K562 (cell line): ENCODE data around the gene SLC49A3. TPM values are rescaled to one million over a fixed set of nuclear protein-coding genes. Genes with fewer than 3 reads are reported as not detected.

Experiments used
- CEBPG ChIP-seq, 3 experiments: fragments of 200-800 bp in 1 of 3; sonication (Bioruptor generic) in 1 of 3; sonication (generic) in 1 of 3; formaldehyde crosslinking in 1 of 3; IDR thresholded peaks in 2 of 3; conservative IDR thresholded peaks in 1 of 3; 2 replicates each; pipeline versions ENCODE4 v1.6.1 to v1.8.0; 2016 to 2022; ENCODE audit warnings: missing compliant biosample characterization in 2 of 3, missing genetic modification characterization in 2 of 3, mild to moderate bottlenecking in 1 of 3, missing genetic modification reagents in 1 of 3
- CHD4 ChIP-seq: fragments of 200-600 bp; sonication (generic); IDR thresholded peaks from 3 replicates; pipeline ENCODE4 v1.6.1; 2012; ENCODE audit warnings: low read depth, mild to moderate bottlenecking, mixed read lengths, low read length, inconsistent platforms; ENCODE audit not compliant: insufficient read depth, insufficient replicate concordance, poor library complexity, severe bottlenecking
- DACH1 ChIP-seq: fragments of 450-650 bp; IDR thresholded peaks from 2 replicates; pipeline ENCODE4 v1.6.1; 2018; ENCODE audit not compliant: partially characterized antibody
- EP400 ChIP-seq: fragments of 450-650 bp; IDR thresholded peaks from 2 replicates; pipeline ENCODE4 v1.6.1; 2017; ENCODE audit warnings: antibody characterized with exemption, mild to moderate bottlenecking, moderate library complexity
- HMGN3 ChIP-seq: IDR thresholded peaks from 2 replicates; pipeline ENCODE4 v1.6.1; 2011; ENCODE audit warnings: borderline replicate concordance, low read depth, mild to moderate bottlenecking, mixed read lengths, low read length; ENCODE audit not compliant: insufficient read length; ENCODE audit errors: extremely low read depth
- HNRNPK ChIP-seq: fragments of 200-400 bp; formaldehyde crosslinking; IDR thresholded peaks from one replicate; pipeline ENCODE4 v1.6.1; 2018; ENCODE audit warnings: mild to moderate bottlenecking, low read depth, low read length; ENCODE audit not compliant: poor library complexity, severe bottlenecking
- ILF3 ChIP-seq: fragments of 450-650 bp; IDR thresholded peaks from 2 replicates; pipeline ENCODE4 v1.6.1; 2018; ENCODE audit warnings: antibody characterized with exemption, mild to moderate bottlenecking, moderate library complexity, borderline replicate concordance
- MXI1 ChIP-seq: IDR thresholded peaks from 2 replicates; pipeline ENCODE4 v1.6.1; 2011; ENCODE audit warnings: low read depth, mild to moderate bottlenecking, improper control_type of control experiment, low read length
- NKRF ChIP-seq: fragments of 450-650 bp; IDR thresholded peaks from 2 replicates; pipeline ENCODE4 v1.6.1; 2016; ENCODE audit warnings: borderline replicate concordance
- PHB ChIP-seq: fragments of 250-450 bp; sonication (Bioruptor Pico); IDR thresholded peaks from 2 replicates; pipeline ENCODE4 v1.5.0; 2021
- RNF2 ChIP-seq: sonication (generic); IDR thresholded peaks from 2 replicates; pipeline ENCODE4 v1.6.1; 2016
- SNRNP70 ChIP-seq: fragments of 200-400 bp; formaldehyde crosslinking; optimal IDR thresholded peaks from 2 replicates; pipeline ENCODE3; 2017; ENCODE audit warnings: low read depth, low read length
- TRIM28 ChIP-seq: fragments of 450-650 bp; IDR thresholded peaks from 2 replicates; pipeline ENCODE4 v1.6.1; 2017
- ZBTB11 ChIP-seq, 3 experiments: fragments of 200-800 bp in 1 of 3; fragments of 250-450 bp in 1 of 3; fragments of 450-650 bp in 1 of 3; sonication (Bioruptor Pico) in 1 of 3; sonication (Bioruptor generic) in 1 of 3; formaldehyde crosslinking in 1 of 3; IDR thresholded peaks; 2 replicates each; pipeline versions ENCODE4 v1.6.1 to v1.8.0; 2016 to 2022; ENCODE audit warnings: mild to moderate bottlenecking in 2 of 3, missing genetic modification characterization in 2 of 3, missing compliant biosample characterization in 1 of 3, moderate library complexity in 1 of 3
- ZBTB17 ChIP-seq: fragments of 450-650 bp; formaldehyde crosslinking; IDR thresholded peaks from 2 replicates; pipeline ENCODE4 v1.4.0; 2020; ENCODE audit warnings: mild to moderate bottlenecking
- ZNF232 ChIP-seq: sonication (generic); formaldehyde crosslinking; IDR thresholded peaks from 2 replicates; pipeline ENCODE4 v1.8.0; 2022; ENCODE audit warnings: mild to moderate bottlenecking, missing genetic modification reagents
- polyA plus RNA-seq, 8 experiments: library from polyadenylated mRNA; depleted of rRNA in 4 of 8; stranded (reverse) in 5 of 8; unstranded in 3 of 8; fragments of >200 nt; fragmentation: Nextera tagmentation in 2 of 8; fragmentation: Illumina TruSeq in 1 of 8; extraction: Ambion mirVana in 2 of 8; extraction: Trizol in 1 of 8; gene quantifications; 2 replicates each; pipeline versions ENCODE4 v1.2.1 to v1.2.3, GENCODE V29; 2011 to 2014; ENCODE audit warnings: inconsistent platforms in 1 of 8, missing spikeins in 1 of 8
- total RNA-seq, 7 experiments: library from RNA; depleted of rRNA in 6 of 7; stranded (reverse); fragments of >200 nt in 6 of 7; fragmentation: Illumina TruSeq in 2 of 7; extraction: Trizol in 2 of 7; gene quantifications; 2 replicates each; pipeline versions ENCODE4 v1.2.1 to v1.2.3, GENCODE V29; 2011 to 2021; ENCODE audit warnings: low replicate concordance in 1 of 7
- TF ChIP-seq, protein P1 (sequence below), 3 experiments: fragments of 200-800 bp in 1 of 3; sonication (Bioruptor generic) in 1 of 3; sonication (generic) in 1 of 3; formaldehyde crosslinking in 1 of 3; IDR thresholded peaks; 2 replicates each; pipeline versions ENCODE4 v1.6.1 to v1.8.0; 2016 to 2022; ENCODE audit warnings: mild to moderate bottlenecking in 2 of 3, missing compliant biosample characterization in 2 of 3, missing genetic modification characterization in 2 of 3, missing genetic modification reagents in 1 of 3

The SLC49A3 gene
- total and polyA plus RNA-seq, 9 of the 15 experiments (the other 6 are each of a cell fraction or from before 2014, with no cell fraction given) = 0.24 to 0.41 TPM; not detected in 7

DNA sequence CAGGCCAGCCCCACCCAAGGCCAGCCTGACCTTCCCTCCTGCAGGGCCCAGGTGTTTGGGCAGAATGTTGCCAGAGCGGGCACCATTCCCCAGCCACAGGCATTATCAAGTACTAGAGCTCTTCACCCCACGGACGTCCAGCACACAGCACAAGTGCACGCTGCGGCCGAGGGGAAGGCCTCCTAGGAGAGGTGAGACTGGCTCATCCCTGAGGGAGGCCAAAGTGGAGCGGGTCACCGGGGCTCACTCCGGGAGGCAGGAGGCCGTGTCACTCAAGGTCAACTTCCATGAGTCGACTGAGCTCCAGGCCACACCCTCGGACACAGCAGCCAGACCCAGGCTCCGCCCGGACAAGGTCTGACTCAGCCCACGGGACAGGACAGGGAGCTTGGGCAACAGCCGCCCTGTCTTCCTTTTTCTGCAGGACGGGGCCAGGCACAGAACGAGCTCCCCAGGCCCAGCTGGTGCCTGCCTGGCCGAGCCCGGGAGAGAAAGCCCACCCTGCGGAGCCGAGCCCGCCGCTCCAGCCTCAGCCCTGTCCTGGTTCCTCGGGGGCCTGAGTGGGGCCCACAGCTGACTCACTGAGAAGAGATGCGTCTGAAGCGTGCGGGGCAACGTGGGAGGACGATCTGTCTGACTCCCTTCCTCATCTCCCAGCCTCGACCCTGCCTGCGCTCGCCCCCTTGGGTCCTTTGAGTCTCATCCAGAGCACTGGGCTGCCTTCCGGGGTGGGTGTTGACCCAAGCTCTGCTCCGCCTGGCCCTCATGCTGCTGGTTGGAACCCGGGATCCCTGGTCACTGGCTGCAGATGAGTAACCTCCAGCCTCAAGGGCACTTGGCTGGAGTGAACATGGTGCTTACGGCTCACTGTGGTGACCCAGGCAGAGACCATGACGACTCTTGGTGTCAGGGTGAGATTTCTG is 1.6 kb downstream of the SLC49A3 start (continued):
- TF ChIP-seq, protein P1, sequence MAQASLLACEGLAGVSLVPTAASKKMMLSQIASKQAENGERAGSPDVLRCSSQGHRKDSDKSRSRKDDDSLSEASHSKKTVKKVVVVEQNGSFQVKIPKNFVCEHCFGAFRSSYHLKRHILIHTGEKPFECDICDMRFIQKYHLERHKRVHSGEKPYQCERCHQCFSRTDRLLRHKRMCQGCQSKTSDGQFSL (CRISPR knock-in tag; IDR thresholded peaks at IDR 0.05) = peak; percentile 8; the same call in 1 of the 2 replicates
- TF ChIP-seq, protein P1 (tag; IDR thresholded peaks at IDR 0.05) = no peak
- TF ChIP-seq PHB (CRISPR knock-in tag) (no peak), HMGN3 (peak; percentile 90), HNRNPK (no peak), ZBTB11 (CRISPR knock-in tag; IDR thresholded peaks at IDR 0.05) (peak in 1 of 3 experiments; percentile 26; a peak in 1 of 6 replicates), ILF3 (no peak), RNF2 (no peak), TRIM28 (no peak), EP400 (peak; percentile 57; the same call in 1 of the 2 replicates), NKRF (no peak), CHD4 (no peak), ZBTB17 (no peak), DACH1 (peak; percentile 41), MXI1 (no peak), CEBPG (CRISPR knock-in tag; IDR thresholded peaks at IDR 0.05) (peak; percentile 83), CEBPG (tag; conservative IDR thresholded peaks at IDR 0.05 in 1 of 2, IDR thresholded peaks at IDR 0.05 in 1 of 2) (peak in 1 of 2 experiments; percentile 85; a peak in 2 of 4 replicates), ZNF232 (CRISPR knock-in tag) (no peak), SNRNP70 (no peak)
